Endothelial cell of umbilical vein (primary cell): Measurements from ENCODE around the gene SHISA2. TPM values are rescaled to one million over a fixed set of nuclear protein-coding genes. Genes with fewer than 3 reads are reported as not detected.

Experiments used
- BruUV-seq: library from RNA; stranded (reverse); fragments of 400-500 nt; replicated peaks from 2 replicates; lab custom pipeline; 2021; lab: Mats Ljungman, UMichigan
- CTCF ChIA-PET: fragments of 300-600, 350-600 bp; sonication (Branson Sonifier 250); formaldehyde crosslinking; loops from one replicate; lab custom pipeline; 2021; ENCODE audit warnings: antibody characterized with exemption, inconsistent platforms; lab: Charles Lee
- POLR2A ChIA-PET: fragments of 300-600, 350-600 bp; sonication (Branson Sonifier 250); formaldehyde crosslinking; loops from one replicate; lab custom pipeline; 2021; ENCODE audit warnings: antibody characterized with exemption, inconsistent platforms; lab: Charles Lee
- DNase-seq: peaks from one replicate; pipeline ENCODE4 v3.0.0-alpha.2; 2011; ENCODE audit warnings: low read depth, low spot score
- FAIRE-seq: peaks from 2 replicates; lab custom pipeline; 2011; peaks lifted over from hg19 to GRCh38; lab: Jason Lieb, UNC
- H2AFZ ChIP-seq: 2 replicates; pipeline ENCODE4 v1.6.0; 2012; ENCODE audit warnings: low read depth, low read length, control low read depth, inconsistent platforms
- H3K27ac ChIP-seq: 2 replicates; pipeline ENCODE4 v1.5.1; 2011; ENCODE audit warnings: low read depth, mild to moderate bottlenecking, control low read depth, low read length, moderate library complexity; ENCODE audit not compliant: insufficient read depth
- H3K27me3 ChIP-seq, 2 experiments: 2 replicates each; pipeline versions ENCODE4 v1.6.0 to v1.6.1; 2011; ENCODE audit warnings: low read length in 2 of 2, mixed read lengths in 1 of 2; ENCODE audit not compliant: control insufficient read depth in 2 of 2, insufficient read depth in 2 of 2
- H3K36me3 ChIP-seq, 2 experiments: 2 replicates in 1 of 2; 3 replicates in 1 of 2; pipeline ENCODE4 v1.5.1; 2011; ENCODE audit warnings: low read length in 2 of 2, mild to moderate bottlenecking in 1 of 2, moderate library complexity in 1 of 2; ENCODE audit not compliant: control insufficient read depth in 2 of 2, insufficient read depth in 2 of 2; ENCODE audit errors: extremely low read depth in 1 of 2
- H3K4me1 ChIP-seq: 3 replicates; pipeline ENCODE4 v1.5.1; 2011; ENCODE audit warnings: mild to moderate bottlenecking, low read length; ENCODE audit not compliant: control insufficient read depth, insufficient read depth; ENCODE audit errors: extremely low read depth
- H3K4me2 ChIP-seq: 2 replicates; pipeline ENCODE4 v1.6.1; 2011; ENCODE audit warnings: low read length, control low read depth, mixed read lengths; ENCODE audit not compliant: insufficient read depth
- H3K4me3 ChIP-seq, 3 experiments: fragments of 200-600 bp in 1 of 3; sonication (generic), shearing (Covaris generic) in 1 of 3; replicated peaks in 1 of 3; 2 replicates each; pipeline ENCODE4 v1.5.1; 2011 to 2016; ENCODE audit warnings: control low read depth in 3 of 3, low read length in 3 of 3, mild to moderate bottlenecking in 2 of 3, inconsistent platforms in 1 of 3, low read depth in 1 of 3, moderate library complexity in 1 of 3; ENCODE audit not compliant: insufficient read depth in 1 of 3
- H3K79me2 ChIP-seq: 2 replicates; pipeline ENCODE4 v1.6.0; 2012; ENCODE audit warnings: low read length, inconsistent platforms; ENCODE audit not compliant: control insufficient read depth, insufficient read depth
- H3K9ac ChIP-seq: replicated peaks from 2 replicates; pipeline ENCODE3; 2011; ENCODE audit warnings: low read length, control low read depth; ENCODE audit not compliant: insufficient read depth; ENCODE audit errors: extremely low read depth
- H3K9me1 ChIP-seq: replicated peaks from 3 replicates; pipeline ENCODE4 v1.6.0; 2011; ENCODE audit warnings: mild to moderate bottlenecking, low read length; ENCODE audit not compliant: control insufficient read depth, insufficient read depth; ENCODE audit errors: extremely low read depth
- H3K9me3 ChIP-seq: replicated peaks from 2 replicates; pipeline ENCODE4 v1.5.1; 2012; ENCODE audit warnings: low read length, inconsistent platforms; ENCODE audit not compliant: control insufficient read depth, insufficient read depth
- H4K20me1 ChIP-seq: replicated peaks from 2 replicates; pipeline ENCODE3; 2011; ENCODE audit warnings: mild to moderate bottlenecking, low read length; ENCODE audit not compliant: control insufficient read depth, insufficient read depth; ENCODE audit errors: extremely low read depth
- CTCF ChIP-seq, 2 donors: IDR thresholded peaks; 1 replicate in 1 of 2; 2 replicates in 1 of 2; pipeline ENCODE4 v1.5.1; 2011; ENCODE audit warnings: low read length in 2 of 2, mild to moderate bottlenecking in 2 of 2, moderate library complexity in 2 of 2, control low read depth in 1 of 2, inconsistent platforms in 1 of 2, low read depth in 1 of 2; ENCODE audit not compliant: insufficient read depth in 1 of 2; ENCODE audit errors: extremely low read depth in 1 of 2
- EZH2 ChIP-seq: IDR thresholded peaks from 2 replicates; pipeline ENCODE4 v1.6.1; 2012; ENCODE audit warnings: borderline replicate concordance, low read depth, mild to moderate bottlenecking, moderate library complexity, low read length, inconsistent platforms; ENCODE audit not compliant: severe bottlenecking
- FOS ChIP-seq: IDR thresholded peaks from 2 replicates; pipeline ENCODE4 v1.6.1; 2011; ENCODE audit warnings: mild to moderate bottlenecking, low read length, moderate library complexity, borderline replicate concordance; ENCODE audit not compliant: insufficient read depth
- GATA2 ChIP-seq: IDR thresholded peaks from 2 replicates; pipeline ENCODE4 v1.7.0; 2011; ENCODE audit warnings: low read depth, mild to moderate bottlenecking, moderate library complexity, mixed read lengths, low read length; ENCODE audit not compliant: insufficient read length, insufficient read depth
- JUN ChIP-seq: IDR thresholded peaks from 2 replicates; pipeline ENCODE4 v1.6.1; 2011; ENCODE audit warnings: borderline replicate concordance, low read depth; ENCODE audit not compliant: insufficient read length, insufficient read depth
- MAX ChIP-seq: IDR thresholded peaks from 2 replicates; pipeline ENCODE4 v1.6.1; 2011; ENCODE audit not compliant: insufficient read depth, insufficient read length
- MYC ChIP-seq: IDR thresholded peaks from one replicate; pipeline ENCODE4 v1.6.1; 2011; ENCODE audit warnings: mild to moderate bottlenecking, low read depth, low read length
- POLR2A ChIP-seq: IDR thresholded peaks from 2 replicates; pipeline ENCODE4 v1.6.1; 2012; ENCODE audit warnings: low read depth, mild to moderate bottlenecking, control low read depth, low read length
- POLR2AphosphoS5 ChIP-seq: IDR thresholded peaks from 2 replicates; pipeline ENCODE4 v1.6.1; 2012; ENCODE audit warnings: low read depth, mild to moderate bottlenecking, control low read depth, low read length, moderate library complexity; ENCODE audit not compliant: insufficient read depth
- dilution Hi-C: fragments of 300-500 bp; cut with MboI; formaldehyde crosslinking; loops from one replicate; pipeline ENCODE4 v1.15.0; 2019; ENCODE audit warnings: low sequenced_read_pairs; ENCODE audit not compliant: extremely low pct_ligation_motif_present
- intact Hi-C: fragments of 100-400 bp; cut with micrococcal nuclease; formaldehyde crosslinking; loops from one replicate; pipeline ENCODE4 v1.10.0; 2022
- polyA plus RNA-seq, 4 experiments: library from polyadenylated mRNA; depleted of rRNA in 3 of 4; stranded (reverse) in 3 of 4; unstranded in 1 of 4; fragments of >200 nt; gene quantifications; 2 replicates each; pipeline versions ENCODE4 v1.2.1 to v1.2.3, GENCODE V29; 2011 to 2012; ENCODE audit warnings: missing spikeins in 1 of 4
- total RNA-seq: library from RNA; stranded (reverse); gene quantifications from 2 replicates; pipeline ENCODE4 v1.2.3, GENCODE V29; 2021

Gene SHISA2
- total and polyA plus RNA-seq, 2 donors (not counting 3 experiments of a cell fraction or from before 2014, with no cell fraction given) = 1.5 to 2.5 TPM

GRCh38 chr13:26042785-26043184 lies 9.0 kb downstream of the SHISA2 start:
- no TSS peak for BruUV-seq
- FAIRE-seq = no peak
- TF ChIP-seq MAX (no peak), MYC (no peak), POLR2AphosphoS5 (no peak), CTCF (IDR thresholded peaks at IDR 0.05; ENCODE audit: extremely low read depth in 1 of 2, insufficient read depth in 1 of 2, low read depth in 1 of 2, low read length in 2 of 2) (no peak), EZH2 (no peak), GATA2 (no peak), JUN (no peak), POLR2A (no peak), FOS (no peak)
- H2AFZ ChIP-seq = no peak overlapping the region
- no peaks in the 10 kb centered on the region for H3K36me3 ChIP-seq
- CTCF ChIA-PET = interaction anchor here (0.7 to 1.4 kb wide), 4 partner anchors 18 to 215 kb away, joined by 3 to 6 read pairs (median 3); no protein-coding TSS in a partner anchor
- H3K9me1 ChIP-seq = no peaks in the 10 kb centered on the region
- no peak overlapping the region for H3K4me2 ChIP-seq
- no peaks in the 10 kb centered on the region for H3K9me3 ChIP-seq
- dilution Hi-C loops = no loop called here
- peaks cover 11% of the 10 kb centered on the region for H3K79me2 ChIP-seq
- POLR2A ChIA-PET = interaction anchor here (1.4 kb wide), 1 partner anchor 9 kb away, joined by 4 read pairs; the partner anchor contains the start of gene SHISA2
- intact Hi-C loops = no loop called here
- H4K20me1 ChIP-seq = no peaks in the 10 kb centered on the region
- no peak overlapping the region for H3K9ac ChIP-seq
- DNase-seq = no peak
- H3K4me1 ChIP-seq = no peaks in the 10 kb centered on the region
- H3K4me3 ChIP-seq = no peak overlapping the region
- H3K27me3 ChIP-seq = no peaks in the 10 kb centered on the region
- H3K27ac ChIP-seq = no peak overlapping the region
